AG10803 (cell line): ENCODE measurements around the gene KYAT1.

ENCODE experiments used
- DNase-seq: peaks from one replicate; pipeline ENCODE4 v3.0.0; 2010; ENCODE audit warnings: low read depth
- H3K4me3 ChIP-seq: 2 replicates; pipeline ENCODE4 v1.5.1; 2011; ENCODE audit warnings: mild to moderate bottlenecking, low read length, control low read depth
- CTCF ChIP-seq: conservative IDR thresholded peaks from 2 replicates; pipeline ENCODE4 v1.5.1; 2011; ENCODE audit warnings: mild to moderate bottlenecking, low read length, control low read depth, inconsistent platforms

KYAT1 gene

GRCh38 chr9:128908372-128908771 lies 26.6 kb upstream of the KYAT1 start:
- H3K4me3 ChIP-seq: no peak overlapping the region
- TF ChIP-seq CTCF: no peak
- DNase-seq: no peak

DNA sequence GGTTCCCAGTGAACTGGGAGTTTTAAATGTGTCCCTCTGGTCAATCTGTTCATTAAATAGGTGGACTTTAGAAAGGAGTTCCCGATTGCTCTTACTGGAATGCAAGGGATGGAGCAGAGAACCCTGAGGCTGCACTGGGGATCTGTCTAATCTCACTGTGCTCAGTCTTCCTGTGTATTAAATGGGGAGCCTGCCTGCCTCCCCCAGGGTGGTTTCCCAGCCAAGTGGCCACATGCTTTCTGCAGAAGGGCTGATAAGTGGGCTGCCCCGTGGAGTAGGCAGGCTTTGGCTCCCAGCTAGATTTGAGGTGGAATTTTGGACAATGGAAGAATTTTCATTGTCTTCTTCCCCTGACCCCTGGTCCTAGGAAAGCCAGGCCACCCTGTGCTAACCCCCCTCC lies 25.0 kb upstream of the KYAT1 start:
- TF ChIP-seq CTCF: no peak
- no peak for DNase-seq
- no peak overlapping the region for H3K4me3 ChIP-seq

GRCh38 chr9:128905964-128906363 lies 24.2 kb upstream of the KYAT1 start:
- H3K4me3 ChIP-seq: no peak overlapping the region
- TF ChIP-seq CTCF: no peak
- no peak for DNase-seq

DNA sequence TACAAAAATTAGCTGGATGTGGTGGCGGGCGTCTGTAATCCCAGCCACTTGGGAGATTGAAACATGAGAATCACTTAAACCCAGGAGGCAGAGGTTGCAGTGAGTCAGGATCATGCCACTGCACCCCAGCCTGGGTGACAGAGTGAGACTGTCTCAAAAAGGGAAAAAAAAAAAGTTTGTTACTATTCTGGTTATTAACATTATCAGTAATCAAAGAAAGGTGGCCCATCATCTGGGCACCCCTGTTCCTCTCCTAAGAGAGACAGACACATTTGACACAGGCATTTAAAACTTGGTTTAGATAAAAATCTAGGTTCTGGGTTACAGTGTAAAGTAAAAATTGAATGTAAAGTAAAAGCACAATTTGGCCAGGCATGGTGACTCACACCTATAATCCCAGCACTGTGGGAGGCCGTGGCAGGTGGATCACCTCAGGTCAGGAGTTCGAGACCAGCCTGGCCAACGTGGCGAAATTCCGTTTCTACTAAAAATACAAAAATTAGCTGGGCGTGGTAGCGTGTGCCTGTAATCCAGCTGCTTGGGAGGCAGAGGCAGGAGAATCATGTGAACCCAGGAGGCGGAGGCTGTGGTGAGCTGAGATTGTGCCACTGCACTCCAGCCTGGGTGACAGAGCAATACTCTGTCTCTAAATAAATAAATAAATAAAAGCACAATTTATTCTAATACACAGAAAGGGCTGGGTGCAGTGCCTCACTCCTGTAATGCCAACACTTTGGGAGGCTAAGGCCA lies 22.3 kb upstream of the KYAT1 start:
- no peak for TF ChIP-seq CTCF
- no peak for DNase-seq
- H3K4me3 ChIP-seq: no peak overlapping the region

DNA sequence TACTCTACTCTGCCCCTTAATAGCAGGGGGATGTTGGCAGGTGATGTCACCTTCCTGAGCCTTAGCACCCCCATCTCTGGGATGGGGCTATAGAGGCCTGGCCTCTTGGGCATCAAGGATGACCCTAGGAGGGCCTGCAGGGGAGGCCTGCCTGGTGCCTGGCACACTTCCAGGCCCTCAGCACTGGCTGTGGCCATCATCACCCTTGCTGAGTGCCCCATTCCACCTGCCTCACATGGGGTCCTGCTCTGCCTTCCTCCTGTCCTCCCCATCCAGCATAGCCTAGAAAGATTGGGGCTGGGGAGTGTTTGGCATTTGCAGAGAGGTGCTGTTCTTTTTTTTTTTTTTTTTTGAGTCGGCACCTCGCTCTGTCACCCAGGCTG lies 21.3 kb upstream of the KYAT1 start:
- H3K4me3 ChIP-seq: no peak overlapping the region
- no peak for TF ChIP-seq CTCF
- DNase-seq: no peak

DNA sequence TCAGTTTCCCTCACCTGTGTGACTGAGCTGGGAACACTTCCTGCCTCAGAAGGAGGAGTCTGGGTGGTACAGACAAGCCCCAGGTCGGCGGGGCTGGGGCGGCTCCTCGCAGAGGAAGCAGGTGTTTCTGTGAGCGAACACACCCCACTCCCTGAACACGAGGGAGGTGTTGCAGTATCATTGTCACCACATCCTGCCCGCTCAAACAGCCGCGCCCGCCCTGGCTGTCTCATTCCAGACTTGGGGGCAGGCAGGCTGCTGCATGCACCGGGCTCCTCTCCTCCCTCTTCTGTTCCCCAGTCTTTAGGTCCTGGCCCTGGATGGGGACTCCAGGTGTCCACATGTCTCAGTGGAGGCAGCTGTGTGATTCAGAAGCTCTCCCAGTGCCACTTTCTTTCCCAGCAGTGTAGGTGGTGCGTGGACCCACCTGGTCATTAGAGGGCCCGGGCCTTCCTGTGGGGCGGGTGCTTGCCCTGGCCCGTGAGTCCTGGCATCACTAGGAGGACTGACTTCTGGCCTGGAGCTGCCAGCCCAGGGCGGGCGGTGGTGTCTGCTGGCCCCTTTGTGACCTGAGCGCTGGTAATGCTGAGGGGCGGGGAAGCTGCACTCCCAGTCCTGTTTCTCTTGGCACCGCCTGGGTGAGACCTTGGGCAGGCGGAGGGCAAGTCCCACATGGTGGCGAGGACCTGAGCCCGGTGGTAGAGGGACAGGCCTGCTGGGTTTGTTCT lies 20.8 kb upstream of the KYAT1 start:
- DNase-seq: no peak
- no peak overlapping the region for H3K4me3 ChIP-seq
- TF ChIP-seq CTCF: no peak

DNA sequence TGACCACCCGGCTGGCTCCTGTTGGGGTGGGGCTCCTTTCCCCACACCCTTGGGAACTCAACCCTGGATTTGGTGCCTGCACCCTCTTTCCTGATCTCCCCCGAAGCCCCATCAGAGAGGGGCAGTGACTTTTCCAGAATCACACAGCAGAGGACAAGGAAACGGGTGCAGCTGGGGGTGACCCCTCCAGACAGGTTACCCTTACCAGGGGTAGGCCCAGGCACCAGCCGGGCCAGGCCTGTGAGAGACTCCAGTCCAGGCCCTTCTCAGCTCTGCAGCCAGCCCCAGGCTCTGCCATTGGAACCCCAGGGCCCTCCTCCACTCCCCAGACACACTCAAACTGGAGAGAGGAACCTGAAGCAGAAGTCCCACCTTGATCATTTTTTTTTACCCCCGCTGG lies 20.1 kb upstream of the KYAT1 start:
- no peak overlapping the region for H3K4me3 ChIP-seq
- no peak for TF ChIP-seq CTCF
- no peak for DNase-seq
